Endodermal cell (in vitro differentiated cells): ENCODE results near the gene AKT3. TPM values are rescaled to one million over a fixed set of nuclear protein-coding genes. Genes with fewer than 3 reads are reported as not detected.
A peak's percentile ranks its signal among the peaks of the same experiment; 100 is the strongest.

Source experiments
- DNase-seq: peaks from one replicate; pipeline ENCODE4 v3.0.0-alpha.2; 2017
- H3K27ac ChIP-seq: 2 replicates; pipeline ENCODE4 v1.5.1; 2013; ENCODE audit warnings: mild to moderate bottlenecking, low read depth, low read length, moderate library complexity
- H3K27me3 ChIP-seq: 2 replicates; pipeline ENCODE4 v1.6.1; 2013; ENCODE audit warnings: mild to moderate bottlenecking, low read length, moderate library complexity; ENCODE audit not compliant: insufficient read depth, control insufficient read depth, poor library complexity, severe bottlenecking
- H3K36me3 ChIP-seq: 2 replicates; pipeline ENCODE4 v1.7.0; 2013; ENCODE audit warnings: mild to moderate bottlenecking, low read length, moderate library complexity; ENCODE audit not compliant: control insufficient read depth, insufficient read depth
- H3K4me1 ChIP-seq: one replicate; pipeline ENCODE4 v1.7.0; 2013; ENCODE audit warnings: low read length; ENCODE audit not compliant: control insufficient read depth, insufficient read depth
- H3K4me3 ChIP-seq: 2 replicates; pipeline ENCODE4 v1.5.1; 2013; ENCODE audit warnings: mild to moderate bottlenecking, low read length, moderate library complexity
- H3K9ac ChIP-seq: 2 replicates; pipeline ENCODE4 v1.6.1; 2013; ENCODE audit warnings: mild to moderate bottlenecking, low read length, moderate library complexity; ENCODE audit not compliant: poor library complexity, severe bottlenecking; ENCODE audit errors: extremely low read depth
- H3K9me3 ChIP-seq: 2 replicates; pipeline ENCODE4 v1.6.1; 2013; ENCODE audit warnings: mild to moderate bottlenecking, low read length, moderate library complexity; ENCODE audit not compliant: control insufficient read depth
- H3K27ac Mint-ChIP-seq: 2 replicates; pipeline ENCODE4 v1.8.0; 2020; ENCODE audit warnings: mixed read lengths
- H3K27me3 Mint-ChIP-seq: 2 replicates; pipeline ENCODE4 v1.8.0; 2021; ENCODE audit warnings: mild to moderate bottlenecking, mixed read lengths; ENCODE audit not compliant: insufficient read depth
- H3K36me3 Mint-ChIP-seq: 2 replicates; pipeline ENCODE4 v1.8.0; 2020; ENCODE audit warnings: low read depth, mixed read lengths
- H3K4me1 Mint-ChIP-seq: 2 replicates; pipeline ENCODE4 v1.8.0; 2020; ENCODE audit warnings: mixed read lengths
- H3K4me3 Mint-ChIP-seq: 2 replicates; pipeline ENCODE4 v1.8.0; 2020; ENCODE audit warnings: mild to moderate bottlenecking, moderate library complexity, mixed read lengths
- H3K9me3 Mint-ChIP-seq: 2 replicates; pipeline ENCODE4 v1.8.0; 2020; ENCODE audit warnings: mild to moderate bottlenecking, mixed read lengths
- WGBS, 2 experiments: methylation state at CpG; one replicate each; pipeline versions ENCODE4 v1.1.5 to v1.1.7; 2013; ENCODE audit warnings: missing lambda C conversion rate in 2 of 2, mixed read lengths in 1 of 2; ENCODE audit not compliant: insufficient coverage in 1 of 2, insufficient read length in 1 of 2; 5-methylcytosine and 5-hydroxymethylcytosine counted together
- total RNA-seq, 2 donors: library from RNA; stranded (reverse); fragmentation: NEBNext Ultra II Directional in 1 of 2; extraction: Animal tissue kit (Norgen Biotek cat#: 25700) in 1 of 2; gene quantifications; 2 replicates in 1 of 2; 3 replicates in 1 of 2; pipeline ENCODE4 v1.2.1, GENCODE V29; 2021
- TF ChIP-seq, protein P1 (sequence below): fragments of 200-600 bp; sonication (generic); conservative IDR thresholded peaks from 2 replicates; pipeline ENCODE4 v1.5.0; 2021; ENCODE audit warnings: antibody characterized with exemption, mild to moderate bottlenecking

AKT3 gene
- total RNA-seq, 2 donors from 2014 or later = 38.2 to 49.1 TPM

DNA sequence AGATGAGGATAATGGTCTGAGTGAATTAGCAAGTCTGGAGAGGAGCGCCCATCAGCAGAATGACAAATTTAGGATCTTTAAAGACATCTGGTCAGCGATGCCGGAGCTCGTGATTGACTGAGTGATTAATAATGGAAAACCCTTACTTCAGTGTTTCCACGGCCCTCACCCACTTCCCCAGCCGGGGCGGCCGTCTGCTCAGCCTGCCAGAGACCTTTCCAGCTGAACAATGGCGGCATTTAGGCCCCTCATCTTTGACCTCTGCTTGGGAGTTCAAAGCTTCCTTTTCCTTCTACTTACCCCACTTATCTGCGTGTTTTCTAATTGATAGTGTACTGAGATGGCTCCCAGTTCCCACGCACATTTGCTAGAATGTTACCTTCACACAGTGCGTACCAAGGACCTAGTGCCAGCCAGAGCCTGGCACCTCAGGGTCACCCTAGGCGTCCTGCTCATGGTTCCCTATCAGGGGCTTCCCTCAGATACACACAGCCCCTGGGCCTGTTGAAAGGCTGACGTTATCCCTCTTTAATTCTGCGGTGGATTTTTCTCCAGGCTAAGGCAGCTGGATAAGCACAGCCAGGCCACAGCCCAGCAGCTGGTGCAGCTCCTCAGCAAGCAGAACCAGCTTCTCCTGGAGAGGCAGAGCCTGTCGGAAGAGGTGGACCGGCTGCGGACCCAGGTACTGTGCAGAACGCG is 361.4 kb downstream of the AKT3 start:
- Histone ChIP-seq H3K4me3 (no peak overlapping the region), H3K9ac (no peak overlapping the region), H3K4me1 (no peaks in the 10 kb centered on the region)

DNA sequence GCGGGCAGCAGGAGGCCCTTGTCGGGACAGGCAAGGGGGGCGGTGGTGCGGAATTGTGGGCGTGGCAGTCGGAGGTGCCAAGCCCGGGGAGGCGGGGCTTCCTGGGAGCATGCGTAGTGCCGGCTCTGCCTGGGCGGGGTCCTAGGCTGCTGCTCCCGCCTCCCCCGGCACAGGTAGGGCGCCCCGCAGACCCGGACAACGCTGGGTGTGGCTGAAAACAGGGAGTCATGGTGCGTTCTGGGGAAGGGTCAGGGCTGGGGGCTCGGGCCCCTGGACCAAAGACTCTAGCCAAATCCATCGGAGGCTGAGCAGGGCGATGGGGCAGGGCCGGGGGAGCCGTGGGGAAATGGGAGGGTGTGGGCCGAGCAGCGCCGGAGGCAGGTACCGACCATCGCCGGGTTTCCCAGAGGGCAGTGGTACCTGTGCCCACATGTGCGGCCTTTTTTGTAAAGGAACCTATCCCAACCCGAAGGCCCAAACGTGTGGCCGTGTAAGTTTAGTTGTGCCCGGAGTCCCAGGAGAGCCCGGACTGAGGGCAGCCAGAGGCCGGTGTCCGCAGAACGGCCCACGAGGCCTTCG is 362.3 kb downstream of the AKT3 start:
- DNase-seq = peak; percentile 92

More for the DNA sequence above, 361.4 kb downstream of the AKT3 start:
- H3K27ac ChIP-seq = peak overlapping the region; percentile 90
- 91 to 92% methylated on average over 19 to 20 of the region's 20 CpGs for WGBS, 2 experiments
- H3K36me3 ChIP-seq = no peaks in the 10 kb centered on the region
- no peak overlapping the region for H3K27ac Mint-ChIP-seq
- TF ChIP-seq, protein P1, sequence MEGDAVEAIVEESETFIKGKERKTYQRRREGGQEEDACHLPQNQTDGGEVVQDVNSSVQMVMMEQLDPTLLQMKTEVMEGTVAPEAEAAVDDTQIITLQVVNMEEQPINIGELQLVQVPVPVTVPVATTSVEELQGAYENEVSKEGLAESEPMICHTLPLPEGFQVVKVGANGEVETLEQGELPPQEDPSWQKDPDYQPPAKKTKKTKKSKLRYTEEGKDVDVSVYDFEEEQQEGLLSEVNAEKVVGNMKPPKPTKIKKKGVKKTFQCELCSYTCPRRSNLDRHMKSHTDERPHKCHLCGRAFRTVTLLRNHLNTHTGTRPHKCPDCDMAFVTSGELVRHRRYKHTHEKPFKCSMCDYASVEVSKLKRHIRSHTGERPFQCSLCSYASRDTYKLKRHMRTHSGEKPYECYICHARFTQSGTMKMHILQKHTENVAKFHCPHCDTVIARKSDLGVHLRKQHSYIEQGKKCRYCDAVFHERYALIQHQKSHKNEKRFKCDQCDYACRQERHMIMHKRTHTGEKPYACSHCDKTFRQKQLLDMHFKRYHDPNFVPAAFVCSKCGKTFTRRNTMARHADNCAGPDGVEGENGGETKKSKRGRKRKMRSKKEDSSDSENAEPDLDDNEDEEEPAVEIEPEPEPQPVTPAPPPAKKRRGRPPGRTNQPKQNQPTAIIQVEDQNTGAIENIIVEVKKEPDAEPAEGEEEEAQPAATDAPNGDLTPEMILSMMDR = no peak
- no peaks in the 10 kb centered on the region for H3K9me3 Mint-ChIP-seq
- peaks cover 4% of the 10 kb centered on the region for H3K27me3 Mint-ChIP-seq
- DNase-seq = peak; percentile 49
- no peaks in the 10 kb centered on the region for H3K9me3 ChIP-seq
- peak overlapping the region; percentile 63 for H3K4me3 Mint-ChIP-seq
- H3K27me3 ChIP-seq = no peaks in the 10 kb centered on the region
- H3K4me1 Mint-ChIP-seq = peaks cover 14% of the 10 kb centered on the region
- peaks cover 8% of the 10 kb centered on the region for H3K36me3 Mint-ChIP-seq

DNA sequence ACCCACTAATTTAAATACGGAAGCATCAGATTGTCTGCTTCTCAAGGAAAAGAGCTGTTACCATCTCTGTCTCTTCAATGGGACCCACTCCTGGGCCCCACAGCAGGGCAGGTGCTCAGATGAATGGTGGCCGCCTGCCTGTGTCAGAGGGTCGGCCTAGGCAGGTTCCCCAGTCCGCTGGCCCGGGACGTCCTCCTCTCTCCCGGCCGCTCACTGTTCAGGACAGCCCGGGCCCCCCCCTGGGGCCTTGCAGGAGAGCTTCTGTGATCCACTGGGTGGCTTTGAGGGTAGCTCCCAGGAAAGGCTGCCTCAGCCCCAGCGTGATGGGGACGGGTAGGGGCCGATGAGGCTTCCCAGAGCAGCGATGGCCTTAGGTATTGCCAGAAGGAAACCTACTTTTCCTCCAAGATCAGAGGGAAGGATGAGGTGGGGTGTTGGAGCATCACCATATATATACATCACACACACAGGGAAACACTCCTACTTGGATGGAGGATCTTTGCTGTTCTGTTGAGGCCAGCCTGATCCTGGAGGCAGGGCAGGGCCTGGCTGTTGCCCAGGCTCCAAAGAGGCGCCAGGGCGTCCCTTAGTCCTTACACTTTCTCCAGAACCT is 362.9 kb downstream of the AKT3 start:
- peaks cover 14% of the 10 kb centered on the region for H3K27me3 Mint-ChIP-seq
- Histone ChIP-seq H3K27ac (no peak overlapping the region), H3K9me3 (no peaks in the 10 kb centered on the region), H3K36me3 (no peaks in the 10 kb centered on the region), H3K4me3 (no peak overlapping the region), H3K9ac (no peak overlapping the region), H3K4me1 (no peaks in the 10 kb centered on the region), H3K27me3 (peaks cover 7% of the 10 kb centered on the region)
- H3K4me3 Mint-ChIP-seq = peak overlapping the region; percentile 63
- peaks cover 5% of the 10 kb centered on the region for H3K36me3 Mint-ChIP-seq
- TF ChIP-seq, protein P1 = no peak
- H3K9me3 Mint-ChIP-seq = no peaks in the 10 kb centered on the region
- no peak overlapping the region for H3K27ac Mint-ChIP-seq
- WGBS, 2 experiments = 97 to 100% methylated on average over 3 to 15 of the region's 15 CpGs
- no peak for DNase-seq
- peaks cover 13% of the 10 kb centered on the region for H3K4me1 Mint-ChIP-seq

More for the DNA sequence above, 362.3 kb downstream of the AKT3 start:
- H3K36me3 ChIP-seq = no peaks in the 10 kb centered on the region
- WGBS, 2 experiments = 95 to 98% methylated on average over 14 to 40 of the region's 40 CpGs
- Mint-ChIP-seq H3K27ac (no peak overlapping the region), H3K4me3 (peak overlapping the region; percentile 63), H3K9me3 (no peaks in the 10 kb centered on the region), H3K4me1 (peaks cover 13% of the 10 kb centered on the region), H3K27me3 (peaks cover 8% of the 10 kb centered on the region), H3K36me3 (peaks cover 5% of the 10 kb centered on the region)
- H3K4me3 ChIP-seq = no peak overlapping the region
- no peaks in the 10 kb centered on the region for H3K4me1 ChIP-seq
- TF ChIP-seq, protein P1 = no peak
- no peak overlapping the region for H3K9ac ChIP-seq
- peak overlapping the region; percentile 90 for H3K27ac ChIP-seq
- no peaks in the 10 kb centered on the region for H3K9me3 ChIP-seq
- peaks cover 1% of the 10 kb centered on the region for H3K27me3 ChIP-seq
